DMS 273 (cell line): ENCODE data around the gene SPDYE1.

Experiments used
- DNase-seq: peaks from one replicate; lab custom pipeline; 2025; ENCODE audit not compliant: unreplicated experiment; lab: John Stamatoyannopoulos, UW

Gene SPDYE1

GRCh38 chr7:44042221-44042620, 44.5 kb downstream of the SPDYE1 start:
- no peak for DNase-seq

GRCh38 chr7:44043902-44044301, 46.2 kb downstream of the SPDYE1 start:
- no peak for DNase-seq

- DNase-seq, result peak; percentile 97
These were observed 46.9 kb downstream of the SPDYE1 start, which contains the start of gene DBNL for GRCh38 chr7:44044315-44045225. Gene DBNL (plus strand): TSS chr7:44044702. CDS start chr7:44044738, 36 bp downstream.

- DNase-seq, result no peak
These were observed 47.7 kb downstream of the SPDYE1 start for GRCh38 chr7:44045226-44046014.

- no peak for DNase-seq
These were observed 48.8 kb downstream of the SPDYE1 start for GRCh38 chr7:44046321-44047061.

- no peak for DNase-seq
These were observed 50.5 kb downstream of the SPDYE1 start for GRCh38 chr7:44048031-44048795.

- DNase-seq, result no peak
These were observed 52.6 kb downstream of the SPDYE1 start for GRCh38 chr7:44050121-44050914.

- DNase-seq, result no peak
These were observed 53.3 kb downstream of the SPDYE1 start for GRCh38 chr7:44050915-44051560.

- DNase-seq, result no peak
These were observed 54.0 kb downstream of the SPDYE1 start for GRCh38 chr7:44051611-44052220.

- no peak for DNase-seq
These were observed 55.2 kb downstream of the SPDYE1 start for GRCh38 chr7:44052771-44053365.

GRCh38 chr7:44056681-44057080, 59.0 kb downstream of the SPDYE1 start:
- DNase-seq, result no peak

GRCh38 chr7:44057181-44057848, 59.6 kb downstream of the SPDYE1 start:
- DNase-seq, result no peak

GRCh38 chr7:44057849-44058758, 60.4 kb downstream of the SPDYE1 start:
- DNase-seq, result no peak

GRCh38 chr7:44058759-44059218, 61.1 kb downstream of the SPDYE1 start:
- no peak for DNase-seq

GRCh38 chr7:44059219-44060090, 61.8 kb downstream of the SPDYE1 start:
- no peak for DNase-seq
